Measurements from ENCODE around the gene TMEM138.
A peak's percentile ranks its signal among the peaks of the same experiment; 100 is the strongest.

Gene TMEM138

DNA sequence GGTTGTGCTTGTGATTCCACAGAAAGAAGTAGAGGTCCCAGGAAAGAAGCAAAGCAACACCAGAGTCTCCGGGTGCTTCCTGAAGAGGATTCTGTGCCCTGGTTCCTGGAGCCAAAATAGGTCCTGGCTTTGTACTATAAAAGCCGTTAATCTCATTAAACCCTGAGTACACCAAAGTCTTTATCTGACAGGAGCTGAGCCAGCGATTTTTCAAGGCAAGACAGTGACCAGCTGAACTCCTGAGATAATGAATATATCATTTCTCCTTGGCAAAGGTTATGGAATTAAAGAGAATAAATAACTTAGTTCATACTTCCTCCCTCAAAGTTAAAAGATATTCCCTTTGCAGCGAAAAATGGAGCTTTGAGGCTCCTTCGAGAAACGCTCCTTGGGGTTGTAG is 5.2 kb downstream of the TMEM138 start:
- no peak for DNase-seq

DNA sequence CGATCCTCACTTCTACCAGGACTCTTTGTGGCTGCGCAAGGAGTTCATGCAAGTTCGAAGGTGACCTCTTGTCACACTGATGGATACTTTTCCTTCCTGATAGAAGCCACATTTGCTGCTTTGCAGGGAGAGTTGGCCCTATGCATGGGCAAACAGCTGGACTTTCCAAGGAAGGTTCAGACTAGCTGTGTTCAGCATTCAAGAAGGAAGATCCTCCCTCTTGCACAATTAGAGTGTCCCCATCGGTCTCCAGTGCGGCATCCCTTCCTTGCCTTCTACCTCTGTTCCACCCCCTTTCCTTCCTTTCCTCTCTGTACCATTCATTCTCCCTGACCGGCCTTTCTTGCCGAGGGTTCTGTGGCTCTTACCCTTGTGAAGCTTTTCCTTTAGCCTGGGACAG is 6.5 kb downstream of the TMEM138 start:
- DNase-seq: no peak

DNA sequence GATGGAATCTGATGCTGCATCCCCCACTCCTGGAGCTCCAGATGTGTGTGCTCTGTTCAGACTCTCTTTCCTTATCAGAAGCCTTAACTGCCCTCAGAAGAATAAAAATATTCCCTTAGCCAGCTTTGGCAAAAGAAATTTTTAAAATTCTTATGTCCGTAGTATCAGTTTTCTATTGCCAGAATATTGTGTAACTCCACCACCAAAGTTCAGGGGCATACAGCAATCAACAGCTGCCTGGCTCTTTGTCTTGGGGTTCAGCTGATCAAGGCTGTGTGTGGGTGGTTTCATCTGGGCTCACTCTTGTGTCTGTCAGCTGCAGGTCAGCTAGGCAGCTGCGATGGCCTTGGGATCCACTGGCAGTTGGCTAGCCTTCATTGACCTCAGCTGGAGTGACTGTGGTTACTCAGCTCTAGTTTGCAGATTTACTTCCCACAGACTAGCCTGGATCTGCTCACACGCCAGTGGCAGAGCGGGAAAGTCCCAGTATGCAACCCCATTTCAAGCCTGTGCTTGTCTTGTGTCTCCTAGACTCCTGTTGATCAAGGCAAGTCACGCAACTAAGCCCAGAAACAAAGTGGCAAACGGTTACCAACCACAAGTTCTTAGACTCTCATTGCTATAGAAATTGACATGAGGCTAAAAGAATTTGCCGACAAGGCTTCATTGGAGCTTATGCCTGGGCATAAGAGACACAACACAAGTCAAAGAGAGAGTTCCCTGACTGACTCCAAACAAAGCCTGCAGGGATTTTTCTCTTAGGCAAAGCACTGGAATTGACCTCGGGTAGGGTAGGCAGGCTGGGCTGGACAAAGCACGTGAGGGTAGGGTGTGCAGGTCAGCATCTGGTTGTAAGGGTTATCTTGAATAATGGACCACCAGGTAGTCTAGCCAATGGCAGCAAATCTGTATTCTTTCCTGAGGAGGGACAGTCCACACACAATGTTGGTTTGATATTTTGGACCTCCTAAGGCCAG is 7.5 kb downstream of the TMEM138 start:
- no peak for DNase-seq

DNA sequence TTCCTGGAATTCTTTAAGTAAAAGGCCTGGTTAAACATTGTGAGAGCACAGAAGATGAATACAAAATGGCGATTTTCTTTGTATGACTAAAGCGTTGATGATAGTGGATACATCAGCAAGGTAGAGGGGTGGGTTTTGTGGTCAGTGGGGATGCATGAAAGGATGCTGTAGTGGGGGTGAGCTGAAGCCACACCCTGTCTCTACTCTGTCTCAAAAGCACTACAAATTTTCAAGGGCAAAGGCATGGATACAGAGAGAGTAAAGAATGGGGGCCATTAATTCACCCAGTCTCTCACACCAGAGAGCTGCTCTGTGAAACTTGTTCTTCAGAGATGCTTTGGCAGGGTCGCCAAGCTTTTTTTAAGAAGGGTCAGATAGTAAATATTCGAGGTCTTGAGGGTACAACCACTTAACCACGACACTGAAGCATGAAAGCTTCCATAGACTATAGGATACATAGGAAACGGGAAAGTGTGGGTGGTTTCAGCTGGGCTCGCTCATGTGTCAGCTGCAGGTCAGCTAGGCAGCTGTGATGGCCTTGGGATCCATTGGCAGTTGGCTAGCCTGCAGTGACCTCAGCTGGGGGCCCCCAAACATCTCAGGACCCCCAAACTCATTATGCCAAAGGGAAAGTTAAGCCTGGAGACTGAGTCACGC is 8.3 kb downstream of the TMEM138 start:
- no peak for DNase-seq

DNA sequence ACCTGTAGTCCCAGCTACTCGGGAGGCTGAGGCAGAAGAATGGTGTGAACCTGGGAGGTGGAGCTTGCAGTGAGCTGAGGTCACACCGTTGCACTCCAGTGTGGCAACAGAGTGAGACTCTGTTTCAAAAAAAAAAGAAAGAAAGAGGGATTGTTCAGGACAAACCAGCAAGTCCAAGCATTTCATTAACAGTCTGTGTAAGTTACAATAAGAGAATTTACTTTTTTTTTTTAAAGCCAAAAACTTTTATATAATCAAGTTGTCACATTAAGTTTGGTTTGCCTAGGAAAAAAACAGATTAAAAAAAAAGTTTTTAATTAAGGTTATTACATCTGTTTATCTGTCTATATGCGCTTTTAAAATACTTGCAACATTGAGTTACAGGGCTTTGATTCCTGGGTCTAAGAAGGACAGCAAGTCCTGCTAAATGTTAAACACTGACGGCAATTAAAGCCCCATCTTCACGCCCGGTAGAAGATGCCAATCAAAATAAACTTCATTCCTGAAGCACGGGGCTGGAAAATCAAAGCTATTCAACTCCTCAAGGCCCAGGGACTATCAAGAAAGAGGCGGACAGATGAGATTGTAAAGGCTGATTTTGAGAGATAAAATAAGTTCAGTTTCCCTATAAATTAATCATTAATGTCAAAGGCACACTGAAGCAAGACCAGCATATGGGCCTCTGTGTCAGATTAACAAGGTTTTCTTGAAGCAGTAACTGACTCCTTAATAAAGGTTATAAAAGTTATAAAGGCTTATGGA is 10.7 kb downstream of the TMEM138 start:
- DNase-seq: no peak

DNA sequence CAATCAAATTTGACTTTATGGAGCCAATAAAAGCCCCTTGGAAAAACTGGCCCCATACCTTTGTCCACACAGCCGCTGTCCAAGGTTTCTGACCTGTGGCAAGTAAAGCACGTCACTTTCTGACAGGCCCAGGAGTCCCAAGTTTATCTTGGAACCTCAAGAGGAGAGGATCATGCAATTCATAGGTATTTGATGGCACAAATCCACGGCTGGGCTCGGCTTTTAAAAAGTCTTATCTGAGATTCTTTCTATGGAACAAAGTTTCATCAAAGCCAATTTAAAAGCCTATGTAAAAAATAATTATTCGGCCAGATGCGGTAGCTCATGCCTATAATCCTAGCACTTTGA is 13.6 kb downstream of the TMEM138 start:
- DNase-seq: no peak

DNA sequence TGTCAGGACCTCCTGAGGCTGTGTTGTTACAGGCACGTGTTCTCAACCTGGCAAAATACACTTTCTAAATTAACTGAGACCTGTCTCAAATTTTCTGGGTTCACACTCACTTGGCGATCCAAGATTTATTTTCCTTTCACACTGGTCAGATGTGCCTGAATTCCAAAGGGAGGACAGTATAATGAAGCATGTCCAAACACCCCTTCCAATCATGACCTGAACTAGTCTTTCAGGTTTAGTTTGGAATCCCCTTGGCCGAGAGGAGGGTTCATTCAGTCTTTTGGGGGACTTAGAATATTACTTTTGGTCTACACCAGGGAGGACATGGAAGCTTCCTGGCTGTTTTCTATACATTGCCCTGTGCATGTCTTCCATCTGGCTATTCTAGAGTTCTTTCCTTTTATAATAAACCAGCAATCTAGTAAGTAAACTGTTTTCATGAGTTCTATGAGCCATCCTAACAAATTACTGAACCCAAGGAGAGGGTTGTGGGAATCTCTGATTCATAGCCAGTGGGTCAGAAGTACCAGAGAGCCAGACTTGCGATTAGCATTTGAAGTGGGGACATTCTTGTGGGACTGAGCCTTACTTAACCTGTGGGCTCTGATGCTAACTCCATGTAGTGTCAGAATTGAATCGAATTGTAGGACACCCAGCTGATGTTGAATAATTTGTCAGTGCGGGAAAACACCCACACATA is 15.4 kb downstream of the TMEM138 start:
- DNase-seq: no peak

DNA sequence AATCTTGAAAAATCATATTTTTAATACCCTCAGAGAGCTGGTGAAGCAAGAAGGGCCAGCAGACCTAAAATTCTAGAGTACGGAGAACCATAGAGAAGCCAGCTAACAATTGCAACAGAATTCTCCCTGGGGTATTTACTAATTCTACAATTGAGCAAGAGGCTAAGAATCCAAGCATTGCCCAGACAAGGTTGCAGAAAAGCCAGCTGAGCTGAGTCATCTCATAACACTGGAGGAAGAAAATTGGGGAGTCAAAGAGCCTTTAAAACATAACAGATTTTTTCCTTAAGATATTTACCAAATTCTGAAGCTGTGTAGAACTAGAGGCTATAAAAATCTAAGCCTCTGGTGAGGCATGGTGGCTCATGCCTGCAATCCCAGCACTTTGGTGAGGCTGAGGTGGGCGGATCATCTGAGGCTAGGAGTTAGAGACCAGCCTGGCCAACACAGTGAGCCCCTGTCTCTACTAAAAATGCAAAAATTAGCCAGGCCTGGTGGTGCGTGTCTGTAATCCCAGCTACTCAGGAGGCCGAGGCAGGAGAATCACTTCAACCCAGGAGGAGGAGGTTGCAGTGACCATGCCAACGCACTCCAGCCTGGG is 16.6 kb downstream of the TMEM138 start:
- DNase-seq: no peak

DNA sequence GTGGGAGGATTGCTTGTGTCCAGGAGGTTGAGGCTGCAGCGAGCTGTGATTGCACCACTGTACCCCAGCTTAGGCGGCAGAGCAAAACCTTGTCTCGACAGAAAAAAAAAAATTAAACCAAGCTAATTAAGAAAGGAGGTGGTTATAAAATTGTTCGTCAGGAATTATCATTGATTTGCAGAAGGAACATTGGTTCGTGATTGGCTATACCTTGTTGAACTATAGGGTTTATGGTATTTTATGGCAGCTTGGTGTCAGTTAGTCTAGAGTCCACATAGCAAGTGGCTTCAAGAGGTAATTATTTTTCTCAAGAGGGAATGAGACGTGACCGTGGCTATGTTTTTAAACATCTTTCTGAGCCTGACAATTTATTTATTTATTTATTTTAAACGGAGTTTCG is 18.7 kb downstream of the TMEM138 start:
- DNase-seq: no peak

DNA sequence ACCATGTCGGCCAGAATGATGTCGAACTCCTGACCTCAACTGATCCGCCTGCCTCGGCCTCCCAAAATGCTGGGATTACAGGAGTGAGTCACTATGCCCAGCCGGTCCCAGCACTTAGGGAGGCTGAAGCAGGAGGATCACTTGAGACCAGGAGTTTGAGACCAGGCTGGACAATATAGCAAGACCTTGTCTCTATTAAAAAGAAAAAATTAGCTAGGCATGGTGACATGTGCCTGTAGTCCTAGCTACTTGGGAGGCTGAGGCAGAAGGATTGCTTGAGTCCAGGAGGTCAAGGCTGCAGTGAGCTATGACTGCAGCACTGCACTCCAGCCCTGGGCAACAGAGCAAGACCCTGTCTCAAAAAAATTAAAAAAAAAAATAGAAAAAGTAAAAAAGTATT is 21.7 kb downstream of the TMEM138 start:
- peak; percentile 0 for DNase-seq

DNA sequence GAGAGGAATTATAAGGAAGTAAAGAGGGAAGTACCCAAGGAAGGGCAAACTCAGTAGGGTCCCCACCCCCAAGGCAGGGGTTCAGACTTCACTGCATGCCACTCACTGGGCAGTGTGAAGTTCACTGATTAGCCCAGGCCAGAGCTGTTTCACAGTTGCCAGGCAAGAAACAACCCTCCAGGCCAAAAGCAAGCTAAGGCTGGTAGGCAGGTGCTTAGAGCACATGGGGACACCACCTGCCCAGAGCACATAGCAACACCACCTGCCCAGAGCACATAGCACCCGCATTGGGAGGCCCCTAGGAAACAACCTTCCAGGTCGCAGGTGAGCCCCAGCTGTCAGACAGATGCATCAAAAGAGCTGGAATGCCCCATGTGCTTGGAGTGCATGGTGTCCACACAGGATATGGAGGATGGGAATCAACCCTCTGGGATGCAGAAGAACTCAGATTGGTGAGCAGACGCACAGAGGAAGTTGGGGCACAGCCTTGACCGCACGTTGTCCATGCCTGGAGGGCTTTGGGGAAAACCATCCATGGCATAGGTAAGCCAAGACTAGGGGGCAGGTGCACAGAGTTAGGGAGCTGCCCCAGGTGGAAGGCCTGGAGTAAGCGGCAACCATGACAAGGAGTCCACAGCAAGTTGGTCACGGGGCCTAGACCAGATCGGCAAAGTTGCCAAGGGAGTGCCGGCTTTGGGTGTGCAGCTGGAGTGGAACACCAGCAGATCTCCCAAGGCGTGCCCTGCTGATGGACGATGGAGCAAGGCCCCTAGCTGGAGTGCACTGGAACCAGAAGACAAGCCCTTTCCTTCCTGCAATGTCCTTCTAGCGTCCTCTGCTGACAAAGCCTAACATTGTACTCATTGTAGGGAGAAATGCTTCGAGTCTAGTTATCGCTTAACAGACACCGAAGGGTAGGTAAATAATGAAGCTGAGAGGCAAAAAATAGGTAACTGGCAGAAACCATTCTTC is 22.4 kb downstream of the TMEM138 start:
- DNase-seq: peak; percentile 53

DNA sequence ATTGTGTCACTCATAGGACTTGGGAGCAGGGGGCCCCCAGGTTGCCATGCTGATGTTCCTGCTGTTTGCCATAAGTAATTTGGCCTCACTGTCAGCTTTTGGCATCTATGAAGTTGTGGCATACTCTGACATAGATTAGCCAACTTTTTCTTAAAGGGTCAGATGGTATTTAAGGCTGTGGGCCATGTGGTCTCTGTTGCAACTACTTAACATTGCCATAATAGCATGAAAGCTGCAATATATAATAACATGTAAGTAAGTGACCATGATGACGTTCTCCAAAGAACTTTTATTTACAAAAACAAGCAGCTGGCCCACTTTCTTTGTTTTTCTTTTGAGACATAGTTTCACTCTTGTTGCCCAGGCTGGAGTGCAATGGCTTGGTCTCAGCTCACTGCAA is 28.0 kb downstream of the TMEM138 start:
- no peak for DNase-seq

DNA sequence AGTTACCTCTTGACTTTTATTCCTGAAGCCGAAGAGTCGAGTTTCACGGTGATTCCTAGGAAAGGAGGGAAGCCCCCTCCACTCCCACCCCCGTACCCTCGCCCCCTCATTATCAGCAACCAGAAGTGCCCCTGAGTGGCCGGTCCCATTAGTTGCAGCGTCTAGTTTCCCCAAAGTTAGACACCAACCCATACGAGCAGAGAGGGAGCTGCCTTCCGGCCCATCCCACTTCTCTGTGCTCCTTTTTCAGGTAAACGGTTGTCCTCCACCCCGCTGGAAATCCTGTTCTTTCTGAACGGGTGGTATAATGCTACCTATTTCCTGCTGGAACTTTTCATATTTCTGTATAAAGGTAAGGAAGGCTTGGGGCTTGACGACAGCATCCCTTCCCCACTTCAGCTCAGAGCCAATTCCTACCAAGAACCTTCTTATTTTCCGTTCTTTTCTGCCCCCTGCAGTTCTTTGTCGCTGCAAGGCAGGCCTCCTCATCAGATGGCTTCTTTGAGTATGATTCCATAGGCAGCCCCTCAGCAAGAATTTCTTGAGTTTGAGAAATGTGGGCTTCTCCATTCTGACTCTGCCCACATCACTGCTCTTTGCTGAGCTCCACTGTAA is 30.9 kb downstream of the TMEM138 start:
- no peak for DNase-seq

DNA sequence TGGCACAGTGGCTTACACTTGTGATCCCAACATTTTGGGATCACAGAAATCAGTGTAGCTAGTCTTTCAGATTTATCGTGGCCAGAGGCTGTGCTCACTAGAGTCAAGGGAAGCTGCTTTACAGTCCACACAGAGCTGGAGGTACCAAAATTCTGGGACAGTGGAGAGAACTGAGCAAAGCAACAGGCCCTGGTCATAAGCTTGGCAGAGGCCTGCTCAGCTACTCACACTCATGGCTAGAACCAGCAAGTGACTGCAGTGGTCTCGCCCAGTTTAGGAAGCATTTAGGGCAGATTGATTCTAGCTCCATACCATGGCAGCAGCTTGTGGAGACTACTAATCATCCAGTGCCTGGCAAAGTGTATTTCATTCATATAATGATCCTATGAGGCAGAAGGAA is 39.0 kb downstream of the TMEM138 start:
- no peak for DNase-seq

DNA sequence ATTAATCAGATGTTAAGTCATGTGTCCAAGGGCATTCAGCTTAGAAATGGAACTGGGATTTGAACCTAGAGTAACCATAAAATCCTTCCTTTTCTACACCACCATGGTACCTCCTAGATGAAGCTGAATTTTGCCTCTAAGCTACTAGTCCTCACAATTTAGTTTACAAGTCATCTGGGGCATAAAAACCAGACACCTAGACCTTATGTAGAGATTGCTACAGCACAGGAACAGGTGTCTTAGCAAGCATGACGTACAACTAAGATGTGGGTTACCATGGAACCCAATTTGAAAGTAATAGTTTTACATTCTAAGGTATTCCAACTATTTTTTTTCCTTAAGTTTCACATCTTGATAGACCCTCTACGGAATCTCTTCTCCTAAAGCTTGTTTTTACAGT is 39.4 kb downstream of the TMEM138 start:
- DNase-seq: no peak

DNA sequence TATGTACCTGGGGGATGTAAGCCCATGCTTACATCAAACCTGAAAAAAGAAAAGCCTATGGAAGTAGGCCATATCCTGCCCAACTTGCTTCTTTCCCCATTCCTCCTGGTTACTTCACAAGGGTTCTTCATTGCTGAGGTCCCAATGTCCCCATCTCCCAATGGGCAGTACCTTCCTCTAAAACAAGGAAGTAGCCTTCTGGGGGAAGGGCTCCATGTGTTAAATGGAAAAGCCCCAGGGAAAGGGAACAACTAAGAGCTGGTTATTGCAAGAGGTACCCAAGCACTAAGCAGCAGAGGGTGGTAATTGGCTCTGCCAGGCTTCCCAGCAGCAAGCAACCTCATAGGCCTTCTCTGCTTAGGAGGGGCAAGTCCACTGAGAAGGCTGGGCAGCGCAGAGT is 41.5 kb downstream of the TMEM138 start:
- no peak for DNase-seq

DNA sequence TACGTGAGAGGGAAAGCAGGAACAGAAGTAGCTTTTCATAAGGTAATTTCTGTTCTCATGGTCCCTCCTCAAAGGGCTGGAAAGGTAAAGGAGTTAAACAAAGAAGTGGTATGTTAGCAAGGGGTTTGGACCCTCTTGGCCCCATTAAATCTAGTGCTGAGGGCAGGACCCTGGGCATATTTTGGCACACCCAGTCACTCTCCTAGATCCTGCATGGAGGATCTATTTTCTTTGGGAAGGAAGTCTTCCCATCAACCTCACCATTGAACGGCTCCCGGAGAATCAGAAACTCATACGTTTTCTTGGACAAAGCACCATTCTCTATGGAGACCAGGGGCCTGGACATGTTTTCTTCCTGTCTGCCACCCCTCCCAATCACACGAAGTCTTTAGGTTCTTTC is 41.9 kb downstream of the TMEM138 start:
- no peak for DNase-seq

DNA sequence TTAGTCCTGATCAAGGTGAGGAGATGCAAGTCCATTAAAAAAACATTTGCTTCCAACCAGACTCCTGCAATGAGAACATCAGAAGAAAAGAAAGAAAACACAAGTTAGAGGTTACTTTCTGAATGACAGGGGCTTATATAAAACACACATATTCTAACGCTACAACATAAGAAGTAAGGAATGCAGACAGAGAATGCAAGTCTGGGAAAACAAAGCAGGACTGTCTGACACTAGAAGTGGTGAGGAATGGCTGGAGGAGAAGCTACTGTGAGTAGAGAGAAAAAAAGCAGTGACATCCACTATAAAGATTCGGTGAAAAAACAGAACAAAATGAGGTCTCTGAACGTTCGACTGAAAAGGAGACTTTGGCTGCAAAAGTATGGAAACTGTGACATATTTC is 42.5 kb downstream of the TMEM138 start:
- no peak for DNase-seq

DNA sequence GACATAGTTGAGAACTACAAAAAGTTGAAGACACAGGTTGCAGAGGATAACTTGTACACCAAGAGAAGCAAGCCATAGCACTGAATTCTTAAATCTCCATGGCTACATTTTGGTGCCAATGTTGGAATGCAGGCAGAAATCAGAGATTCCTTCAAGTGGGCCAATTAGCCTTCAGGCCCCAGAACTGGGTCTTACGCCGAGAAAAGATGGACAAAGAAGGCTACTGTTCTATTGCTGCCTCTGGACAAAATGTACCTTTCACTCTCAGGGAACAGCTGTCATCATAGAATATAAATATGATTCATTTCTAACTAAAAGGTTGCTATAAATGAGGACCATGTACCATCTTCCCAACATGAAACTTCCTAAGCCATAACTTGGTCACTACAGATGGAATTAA is 43.9 kb downstream of the TMEM138 start:
- DNase-seq: no peak

DNA sequence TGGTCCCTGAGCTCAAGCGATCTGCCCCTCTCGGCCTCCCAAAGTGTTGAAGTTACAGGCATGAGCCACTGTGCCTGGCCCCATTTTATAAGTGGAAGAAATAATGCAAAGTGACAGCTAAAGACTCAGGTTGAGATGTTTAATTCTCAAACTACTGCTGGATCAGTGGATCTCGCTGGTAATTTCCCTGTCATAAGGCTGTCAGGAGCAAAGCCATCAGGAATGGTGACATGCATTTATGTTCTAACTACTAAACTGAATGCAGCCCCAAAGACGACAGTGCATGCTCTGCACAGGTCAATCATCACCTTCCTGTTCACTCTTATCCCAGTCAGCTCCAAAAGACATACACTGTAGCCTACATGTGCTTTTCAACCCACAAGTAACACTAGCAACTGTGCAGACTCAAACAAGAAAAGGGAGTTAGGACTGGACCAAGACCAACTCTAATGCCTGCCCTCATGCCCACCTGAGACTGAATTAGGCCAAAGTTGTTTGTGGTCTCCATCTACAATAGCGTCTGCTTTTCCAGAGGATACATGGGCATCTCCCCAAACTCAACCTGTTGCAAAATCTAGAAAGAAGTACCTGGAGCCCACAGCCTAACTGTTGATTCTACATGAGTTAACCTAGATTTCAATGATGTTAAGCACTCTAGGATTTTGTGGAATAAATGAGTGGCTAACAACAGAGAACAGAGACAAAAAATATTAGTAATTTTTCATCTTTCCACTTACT is 45.0 kb downstream of the TMEM138 start:
- DNase-seq: no peak

All from activated effector memory CD4-positive, alpha-beta T cell treated with anti-CD3 and anti-CD28 coated beads, Interleukin-2, amount 50 U/mL, for 16 hours (primary cell).